Central memory CD8-positive, alpha-beta T cell (primary cell): ENCODE data around the gene RERG.
"Not testable (repeated sequence)": the region's sequence is repeated elsewhere in the genome, so short reads cannot be mapped to it uniquely, and the experiment has no call there.

Source experiments
- ATAC-seq: fragments of 150-1000 bp; cut with Tn5 transposase; replicated peaks from 2 replicates; pipeline ENCODE4 v1.10.0; 2022; ENCODE audit warnings: mild to moderate bottlenecking, moderate FRiP score, moderate number of reproducible peaks; ENCODE audit not compliant: poor library complexity, severe bottlenecking; ENCODE audit errors: extremely low read depth
- DNase-seq, 2 donors: peaks; one replicate each; pipeline ENCODE4 v3.0.0; 2021; ENCODE audit warnings: low spot score in 2 of 2
- H3K27ac Mint-ChIP-seq: one replicate; pipeline ENCODE4 v1.8.0; 2022; ENCODE audit warnings: low read depth, mild to moderate bottlenecking, moderate library complexity, mixed read lengths
- H3K27me3 Mint-ChIP-seq: one replicate; pipeline ENCODE4 v1.8.0; 2022; ENCODE audit warnings: mixed read lengths
- H3K36me3 Mint-ChIP-seq: one replicate; pipeline ENCODE4 v1.8.0; 2022; ENCODE audit warnings: mild to moderate bottlenecking, moderate library complexity, mixed read lengths; ENCODE audit not compliant: insufficient read depth
- H3K4me1 Mint-ChIP-seq: one replicate; pipeline ENCODE4 v1.8.0; 2022; ENCODE audit warnings: mixed read lengths
- H3K4me3 Mint-ChIP-seq: one replicate; pipeline ENCODE4 v1.8.0; 2022; ENCODE audit warnings: mild to moderate bottlenecking, moderate library complexity, mixed read lengths
- H3K9me3 Mint-ChIP-seq: one replicate; pipeline ENCODE4 v1.8.0; 2022; ENCODE audit warnings: mixed read lengths

The RERG gene

DNA sequence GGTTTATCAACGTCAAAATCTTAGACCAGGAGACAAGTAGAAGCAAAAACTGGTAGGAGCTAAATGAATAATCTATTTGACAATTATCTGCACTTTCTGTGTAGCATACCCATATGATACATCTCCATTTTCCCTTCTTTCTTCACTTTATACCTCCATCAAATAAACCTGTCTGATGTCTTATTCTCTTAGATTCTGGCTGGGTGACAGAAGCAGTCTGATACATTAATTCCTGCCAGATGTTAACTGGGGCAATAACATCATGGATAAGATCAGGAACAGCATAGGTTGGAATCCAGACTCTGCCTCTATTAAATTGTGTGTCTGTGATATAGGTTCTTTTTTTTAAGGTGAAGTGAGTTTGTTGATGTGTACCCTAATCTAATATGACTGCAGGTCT, 11.7 kb upstream of the RERG start:
- Mint-ChIP-seq H3K4me3 (no peak overlapping the region), H3K9me3 (no peaks in the 10 kb centered on the region), H3K27me3 (peaks cover 43% of the 10 kb centered on the region), H3K27ac (no peak overlapping the region), H3K36me3 (no peaks in the 10 kb centered on the region), H3K4me1 (no peaks in the 10 kb centered on the region)
- ATAC-seq (no peak), DNase-seq (no peak)

DNA sequence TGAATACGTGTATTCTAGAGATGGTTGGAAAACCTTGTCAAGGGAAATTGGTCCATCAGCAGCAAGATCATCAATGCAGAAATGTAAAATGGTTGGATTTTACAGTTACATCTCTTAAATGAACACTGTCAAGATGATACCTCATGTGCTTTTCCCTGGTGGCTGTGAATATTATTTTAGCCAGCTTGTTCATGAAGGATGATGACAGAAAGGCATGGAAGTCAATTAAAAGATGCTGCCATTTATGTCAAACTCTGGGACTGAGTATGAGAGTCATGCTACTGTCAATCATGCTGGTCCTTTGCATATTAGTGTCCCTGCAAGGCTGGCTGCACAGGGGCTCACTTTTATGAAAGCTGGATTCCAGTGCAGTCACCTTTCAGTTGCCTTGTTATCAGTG, 10.3 kb upstream of the RERG start:
- no peaks in the 10 kb centered on the region for H3K4me1 Mint-ChIP-seq
- H3K27me3 Mint-ChIP-seq: peaks cover 48% of the 10 kb centered on the region
- no peaks in the 10 kb centered on the region for H3K9me3 Mint-ChIP-seq
- no peaks in the 10 kb centered on the region for H3K36me3 Mint-ChIP-seq
- H3K27ac Mint-ChIP-seq: no peak overlapping the region
- no peak overlapping the region for H3K4me3 Mint-ChIP-seq
- ATAC-seq (no peak), DNase-seq (no peak)

DNA sequence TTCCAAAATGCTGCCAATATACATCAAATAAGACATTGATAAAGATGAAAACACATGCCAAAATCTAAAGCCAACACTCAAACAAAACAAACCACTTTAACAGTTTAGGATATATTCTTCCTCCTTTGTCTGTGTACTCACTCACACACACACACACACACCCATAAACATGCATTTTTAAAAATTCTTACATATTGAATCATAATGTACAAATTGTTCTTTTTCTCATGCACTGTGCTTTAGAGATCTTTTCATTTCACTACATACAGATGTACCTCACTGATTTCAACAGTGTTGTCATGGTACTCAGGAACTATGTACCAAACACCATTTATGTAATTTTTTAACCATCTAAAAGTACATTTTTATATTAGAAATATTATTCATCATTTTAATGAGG, 9.5 kb upstream of the RERG start:
- ATAC-seq (no peak), DNase-seq (no peak)
- peaks cover 50% of the 10 kb centered on the region for H3K27me3 Mint-ChIP-seq
- no peaks in the 10 kb centered on the region for H3K9me3 Mint-ChIP-seq
- no peaks in the 10 kb centered on the region for H3K36me3 Mint-ChIP-seq
- H3K4me3 Mint-ChIP-seq: no peak overlapping the region
- H3K4me1 Mint-ChIP-seq: no peaks in the 10 kb centered on the region
- no peak overlapping the region for H3K27ac Mint-ChIP-seq

DNA sequence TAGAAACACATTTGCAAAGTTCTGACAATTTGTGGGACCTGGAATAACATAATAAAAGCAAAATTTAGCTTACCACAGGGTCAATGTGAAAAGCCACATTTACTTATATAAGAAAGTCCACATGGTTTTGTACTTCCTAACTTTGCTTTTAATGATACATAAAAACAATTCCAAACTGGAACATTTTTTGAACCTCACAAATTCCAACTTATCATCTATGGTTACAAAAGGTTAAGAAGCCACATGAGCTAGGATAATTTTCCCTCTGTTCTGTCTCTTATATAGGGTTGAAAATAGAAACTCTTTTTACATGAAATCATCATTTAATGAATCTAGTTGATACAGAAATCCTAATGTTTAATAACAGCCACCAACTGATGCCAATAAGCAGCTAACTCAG, 8.9 kb upstream of the RERG start:
- Mint-ChIP-seq H3K4me3 (no peak overlapping the region), H3K27ac (no peak overlapping the region), H3K27me3 (peaks cover 56% of the 10 kb centered on the region), H3K36me3 (no peaks in the 10 kb centered on the region), H3K9me3 (no peaks in the 10 kb centered on the region), H3K4me1 (no peaks in the 10 kb centered on the region)
- ATAC-seq (no peak), DNase-seq (no peak)

DNA sequence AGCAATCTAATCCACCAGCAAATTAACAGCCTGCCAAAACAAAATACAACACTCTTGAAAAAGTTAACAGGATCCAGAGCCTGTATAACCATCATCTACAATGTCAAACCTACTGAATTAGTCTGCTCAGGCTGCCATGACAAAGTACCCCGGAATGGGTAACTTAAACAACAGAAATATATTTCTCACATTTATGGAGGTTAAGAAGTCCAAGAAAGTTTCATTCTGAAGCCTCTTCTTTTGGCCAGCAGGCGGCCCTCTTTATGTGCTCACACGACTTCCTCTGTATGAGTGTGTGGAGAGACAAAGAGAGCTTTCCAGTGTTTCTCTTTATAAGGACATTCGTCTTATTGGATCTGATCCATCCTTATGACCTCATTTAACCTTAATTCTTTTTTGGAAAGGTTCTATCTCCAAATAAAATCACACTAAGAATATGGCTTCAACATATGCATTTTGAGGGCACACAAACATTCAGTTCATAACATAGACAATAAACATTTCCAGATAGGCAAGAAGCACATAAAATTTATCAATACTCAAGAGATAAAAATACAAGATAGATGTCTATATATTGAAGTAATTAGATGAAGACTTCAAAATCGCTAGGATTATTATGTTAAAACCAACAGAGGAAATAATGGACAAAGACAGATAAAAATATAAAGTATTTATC, 5.9 kb upstream of the RERG start:
- no peak for ATAC-seq
- no peak for DNase-seq
- H3K36me3 Mint-ChIP-seq: no peaks in the 10 kb centered on the region

DNA sequence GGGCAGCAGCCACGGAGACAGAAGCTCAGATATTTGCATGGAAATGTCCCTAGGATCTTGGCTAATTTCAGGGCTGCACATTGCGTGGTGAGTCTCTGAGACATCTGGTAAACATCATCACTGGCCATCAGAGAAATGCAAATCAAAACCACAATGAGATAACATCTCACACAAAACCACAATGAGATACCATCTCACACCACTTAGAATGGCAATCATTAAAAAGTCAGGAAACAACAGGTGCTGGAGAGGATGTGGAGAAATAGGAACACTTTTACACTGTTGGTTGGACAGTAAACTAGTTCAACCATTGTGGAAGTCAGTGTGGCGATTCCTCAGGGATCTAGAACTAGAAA, 4.6 kb upstream of the RERG start:
- not testable (repeated sequence) for H3K9me3 Mint-ChIP-seq, H3K4me1 Mint-ChIP-seq, DNase-seq, H3K4me3 Mint-ChIP-seq, H3K27ac Mint-ChIP-seq, H3K36me3 Mint-ChIP-seq, ATAC-seq
- peaks cover 65% of the 10 kb centered on the region for H3K27me3 Mint-ChIP-seq

More for the DNA sequence above, 5.9 kb upstream of the RERG start:
- Mint-ChIP-seq H3K27ac (no peak overlapping the region), H3K9me3 (no peaks in the 10 kb centered on the region), H3K27me3 (peaks cover 64% of the 10 kb centered on the region), H3K4me3 (no peak overlapping the region), H3K4me1 (no peaks in the 10 kb centered on the region)

DNA sequence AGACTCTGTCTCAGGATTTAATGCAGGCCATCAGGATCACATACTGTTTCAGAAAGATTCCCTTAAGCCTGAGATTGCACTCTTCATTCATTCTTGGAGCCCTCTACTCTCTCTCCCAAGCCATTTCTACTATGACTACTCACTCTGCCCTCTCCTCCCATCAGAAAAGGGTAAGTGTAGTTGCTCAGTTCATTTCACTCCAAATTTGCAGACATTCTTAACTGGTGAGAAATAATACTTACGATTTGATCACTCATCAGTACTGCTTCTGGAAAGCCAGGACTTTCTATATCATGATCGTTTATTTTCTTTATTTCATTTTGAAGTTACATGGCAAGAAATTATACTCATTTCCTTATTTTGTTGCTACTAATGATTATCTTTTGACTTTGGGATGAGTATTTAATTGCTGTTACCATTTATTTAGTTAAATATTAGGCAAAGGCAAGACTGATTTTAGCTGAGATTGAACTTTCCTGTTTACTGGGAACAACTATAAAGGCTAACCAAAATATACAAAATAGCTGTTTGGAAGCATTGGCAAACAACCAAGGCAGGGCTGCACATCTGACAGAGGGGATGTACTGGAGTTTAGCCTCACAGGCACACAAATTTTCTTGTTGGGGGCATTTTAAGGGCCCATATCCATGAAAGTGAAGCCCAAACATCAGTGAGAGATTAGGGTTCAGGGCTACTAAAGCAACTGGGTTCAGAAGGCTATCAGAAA, 4.1 kb upstream of the RERG start:
- ATAC-seq (no peak), DNase-seq (no peak)
- no peaks in the 10 kb centered on the region for H3K36me3 Mint-ChIP-seq
- H3K9me3 Mint-ChIP-seq: no peaks in the 10 kb centered on the region
- H3K27me3 Mint-ChIP-seq: peaks cover 65% of the 10 kb centered on the region
- H3K4me1 Mint-ChIP-seq: no peaks in the 10 kb centered on the region
- H3K4me3 Mint-ChIP-seq: no peak overlapping the region
- no peak overlapping the region for H3K27ac Mint-ChIP-seq

DNA sequence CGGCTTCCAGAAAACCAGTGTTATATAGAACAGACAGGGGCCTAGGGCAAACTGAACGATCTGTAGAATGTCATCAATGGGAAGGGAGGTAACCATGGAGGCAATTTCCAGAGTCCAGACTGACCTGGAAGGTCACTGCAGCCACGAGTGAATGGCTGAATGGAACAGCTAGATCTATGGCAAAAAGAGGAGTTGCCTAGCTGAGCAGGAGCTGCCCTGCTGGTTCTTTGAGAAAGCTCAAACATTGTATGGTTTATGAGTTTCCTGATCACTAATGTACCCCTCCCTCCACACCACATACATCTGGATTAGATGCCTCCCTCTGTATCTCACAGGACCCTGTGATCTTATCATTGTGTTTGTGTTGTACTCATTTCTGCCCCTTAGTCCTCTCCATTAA, 1.0 kb upstream of the RERG start:
- DNase-seq (no peak), ATAC-seq (no peak)
- Mint-ChIP-seq H3K36me3 (no peaks in the 10 kb centered on the region), H3K9me3 (no peaks in the 10 kb centered on the region), H3K27ac (no peak overlapping the region), H3K4me1 (no peaks in the 10 kb centered on the region), H3K27me3 (peaks cover 48% of the 10 kb centered on the region), H3K4me3 (no peak overlapping the region)

DNA sequence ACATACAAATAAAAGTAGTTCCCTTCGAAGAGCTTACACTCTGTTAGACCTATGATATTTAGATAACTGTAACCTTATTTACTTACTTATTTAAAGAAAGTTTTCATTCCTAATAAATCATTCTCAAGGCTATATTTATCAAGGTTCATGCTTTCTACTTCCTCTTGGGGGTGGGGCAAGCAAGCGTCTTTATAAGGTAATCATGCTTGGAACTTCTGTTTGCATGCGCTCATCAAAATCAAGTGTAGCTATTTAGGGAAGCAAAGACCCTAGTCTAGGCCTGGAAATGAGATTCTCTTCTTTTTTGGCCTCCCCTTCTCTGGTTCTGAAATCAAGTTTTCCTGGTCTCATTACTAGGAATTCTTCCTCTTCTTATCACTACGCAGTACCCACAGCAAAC, 766 bp downstream of the RERG start:
- no peak for ATAC-seq
- no peak for DNase-seq
- Mint-ChIP-seq H3K4me1 (no peaks in the 10 kb centered on the region), H3K27me3 (peaks cover 46% of the 10 kb centered on the region), H3K27ac (no peak overlapping the region), H3K36me3 (no peaks in the 10 kb centered on the region), H3K9me3 (no peaks in the 10 kb centered on the region), H3K4me3 (no peak overlapping the region)

DNA sequence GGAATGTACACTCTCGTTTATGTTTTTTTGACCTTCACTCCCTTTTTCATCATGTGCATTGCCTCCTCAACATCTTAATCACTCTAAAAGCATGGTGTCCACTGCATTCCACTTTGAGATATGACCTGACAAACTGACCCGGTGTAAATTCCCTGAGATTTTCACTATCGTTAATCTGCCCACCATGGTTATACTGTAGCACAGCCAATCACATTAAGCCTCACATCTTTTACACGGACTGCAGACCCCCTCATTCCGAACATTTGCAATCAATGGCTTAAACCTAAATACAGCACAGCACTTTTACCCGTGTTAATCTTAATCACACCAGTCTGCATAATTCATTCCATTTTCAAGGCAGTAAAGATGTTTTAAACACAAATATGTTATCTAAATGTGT, 2.4 kb downstream of the RERG start:
- Mint-ChIP-seq H3K36me3 (no peaks in the 10 kb centered on the region), H3K27me3 (peaks cover 41% of the 10 kb centered on the region), H3K4me3 (no peak overlapping the region), H3K4me1 (no peaks in the 10 kb centered on the region), H3K9me3 (no peaks in the 10 kb centered on the region), H3K27ac (no peak overlapping the region)
- DNase-seq (no peak), ATAC-seq (no peak)

DNA sequence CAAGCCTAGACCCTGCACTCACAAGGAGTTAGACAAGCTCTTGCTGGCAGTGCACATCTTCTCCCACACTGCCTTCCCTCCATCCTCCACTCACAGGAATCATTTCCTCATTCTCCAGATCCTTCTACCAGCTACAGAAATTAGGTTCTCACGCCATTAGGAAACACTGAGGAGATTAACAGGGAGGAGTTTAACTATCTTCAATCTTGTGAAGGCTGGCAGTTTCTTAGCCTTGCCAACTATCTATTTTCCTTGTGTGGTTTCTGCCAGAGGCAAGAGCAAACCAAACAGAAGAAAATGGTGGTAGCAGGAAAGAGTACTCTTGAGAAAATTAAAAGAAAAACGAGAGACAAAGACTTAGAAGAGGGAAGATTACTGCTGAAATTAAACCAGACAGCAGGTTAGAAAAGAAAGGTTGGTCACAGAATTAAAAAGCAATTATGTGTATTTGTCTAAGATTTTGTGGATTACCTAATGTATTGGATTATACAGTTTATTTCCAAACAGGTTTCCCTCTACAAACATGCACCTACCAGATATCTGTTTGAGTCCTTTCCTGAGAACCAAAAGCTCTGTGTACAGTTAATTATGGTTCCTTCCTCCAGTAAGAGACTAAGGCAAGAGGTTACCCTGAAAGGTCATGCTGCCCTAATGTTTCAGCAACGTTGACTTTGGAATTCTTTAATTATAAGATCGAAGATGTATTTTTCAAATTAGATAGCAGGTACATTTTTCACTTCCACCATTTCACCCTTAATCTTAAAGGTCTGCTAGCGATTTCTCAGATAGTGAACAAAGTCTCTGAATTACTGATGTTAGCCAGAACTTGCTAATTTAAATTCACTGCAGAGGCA, 5.0 kb downstream of the RERG start:
- Mint-ChIP-seq H3K27ac (no peak overlapping the region), H3K4me1 (no peaks in the 10 kb centered on the region), H3K9me3 (no peaks in the 10 kb centered on the region), H3K36me3 (no peaks in the 10 kb centered on the region), H3K4me3 (no peak overlapping the region), H3K27me3 (peaks cover 32% of the 10 kb centered on the region)
- DNase-seq (no peak), ATAC-seq (no peak)

DNA sequence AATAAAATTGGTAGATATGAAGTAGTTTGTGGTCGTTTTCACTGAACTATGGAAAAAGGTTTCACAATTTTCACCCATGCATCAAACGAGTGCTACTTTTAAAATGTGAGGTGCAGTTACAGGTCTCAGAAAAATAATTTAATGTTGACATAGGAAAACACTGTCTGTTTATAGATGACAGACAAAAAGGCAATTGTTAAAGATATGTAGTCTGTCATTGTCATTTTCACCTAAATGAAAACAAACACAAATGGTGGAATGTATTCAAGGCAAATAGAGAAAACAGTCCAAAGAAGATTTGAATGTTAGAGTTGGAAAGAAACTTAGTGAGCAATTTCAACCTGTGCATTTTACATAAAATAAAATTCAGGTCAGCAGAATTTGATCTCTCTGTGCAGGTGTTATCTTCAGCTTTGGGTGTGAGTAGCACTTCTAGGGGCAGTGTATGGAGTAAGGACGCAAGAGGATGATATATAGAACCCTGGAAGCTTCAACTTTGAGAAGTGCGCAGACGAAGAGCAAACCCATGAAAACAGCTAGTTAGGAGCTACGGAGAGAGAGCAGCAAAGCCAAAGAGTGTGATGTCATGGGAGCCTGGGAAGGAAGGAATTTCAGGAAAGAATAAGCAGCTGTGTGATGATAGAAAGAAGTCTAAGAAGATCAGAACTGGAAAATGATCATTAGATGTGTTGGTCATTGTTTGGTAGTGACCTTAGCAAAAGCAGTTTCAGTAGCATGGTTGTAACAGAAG, 6.2 kb downstream of the RERG start:
- Mint-ChIP-seq H3K27me3 (peaks cover 44% of the 10 kb centered on the region), H3K27ac (no peak overlapping the region), H3K9me3 (no peaks in the 10 kb centered on the region), H3K36me3 (no peaks in the 10 kb centered on the region), H3K4me1 (no peaks in the 10 kb centered on the region), H3K4me3 (no peak overlapping the region)
- ATAC-seq: no peak
- no peak for DNase-seq
